Thyroid gland (tissue), 4 donors: ENCODE measurements around the gene VPS39.

Source experiments
- CTCF ChIP-seq, 6 experiments: fragments of 200-600 bp in 3 of 6; fragments of 450-650 bp in 3 of 6; sonication (generic) in 3 of 6; IDR thresholded peaks; one replicate each; pipeline ENCODE4 v1.5.1; 2016 to 2019; ENCODE audit warnings: antibody characterized with exemption in 6 of 6, mild to moderate bottlenecking in 2 of 6, inconsistent platforms in 1 of 6, moderate library complexity in 1 of 6
- POLR2A ChIP-seq, 2 donors: fragments of 450-650 bp; IDR thresholded peaks; one replicate each; pipeline ENCODE4 v1.6.1; 2017; ENCODE audit warnings: antibody characterized with exemption in 2 of 2, mild to moderate bottlenecking in 2 of 2, moderate library complexity in 1 of 2

- TF ChIP-seq CTCF (IDR thresholded peaks at IDR 0.05) (no peak), POLR2A (IDR thresholded peaks at IDR 0.05) (no peak)
These were observed 56.4 kb downstream of the VPS39 start for GRCh38 chr15:42151736-42152135.
